ENCODE measurements around the gene VIPR1.

VIPR1 gene

GRCh38 chr3:42514876-42515275 is 12.4 kb downstream of the VIPR1 start:
- Histone ChIP-seq H3K36me3 (ENCODE audit: control insufficient read depth, low read length) (no peaks in the 10 kb centered on the region), H3K4me3 (ENCODE audit: low read length) (no peak overlapping the region), H3K79me2 (ENCODE audit: control insufficient read depth, low read length) (no peaks in the 10 kb centered on the region), H3K4me1 (ENCODE audit: control insufficient read depth, low read length) (no peaks in the 10 kb centered on the region), H3K27me3 (ENCODE audit: control insufficient read depth, low read length) (0 out of 2 replicates have a peak, but pooled peaks cover 3% of the 10 kb centered on the region), H3K4me2 (ENCODE audit: low read length) (no peak overlapping the region), H3F3A (ENCODE audit: control insufficient read depth, insufficient read depth) (no peaks in the 10 kb centered on the region), H3K9me3 (ENCODE audit: control insufficient read depth, insufficient read depth, low read length) (no peaks in the 10 kb centered on the region), H3K27ac (ENCODE audit: low read depth, low read length) (no peak overlapping the region), H3K9me2 (replicated peaks; ENCODE audit: control insufficient read depth, low read length) (no peaks in the 10 kb centered on the region), H4K20me1 (ENCODE audit: control insufficient read depth, insufficient read depth, low read depth, low read length) (no peaks in the 10 kb centered on the region)
- TF ChIP-seq CTCF (IDR thresholded peaks at IDR 0.05; ENCODE audit: low read depth, low read length, poor library complexity, severe bottlenecking) = no peak
- TF ChIP-seq EZH2phosphoT487 (IDR thresholded peaks at IDR 0.05; ENCODE audit: borderline replicate concordance, low read length) = no peak

- H4K20me1 ChIP-seq (ENCODE audit: control insufficient read depth, insufficient read depth, low read depth, low read length) = no peaks in the 10 kb centered on the region
- no peak overlapping the region for H3K4me2 ChIP-seq (ENCODE audit: low read length)
- H3F3A ChIP-seq (ENCODE audit: control insufficient read depth, insufficient read depth) = no peaks in the 10 kb centered on the region
- H3K79me2 ChIP-seq (ENCODE audit: control insufficient read depth, low read length) = no peaks in the 10 kb centered on the region
- no peaks in the 10 kb centered on the region for H3K9me2 ChIP-seq (replicated peaks; ENCODE audit: control insufficient read depth, low read length)
- no peaks in the 10 kb centered on the region for H3K36me3 ChIP-seq (ENCODE audit: control insufficient read depth, low read length)
- no peaks in the 10 kb centered on the region for H3K4me1 ChIP-seq (ENCODE audit: control insufficient read depth, low read length)
- H3K27ac ChIP-seq (ENCODE audit: low read depth, low read length) = no peak overlapping the region
- no peak overlapping the region for H3K4me3 ChIP-seq (ENCODE audit: low read length)
- TF ChIP-seq EZH2phosphoT487 (IDR thresholded peaks at IDR 0.05; ENCODE audit: borderline replicate concordance, low read length) (no peak), CTCF (IDR thresholded peaks at IDR 0.05; ENCODE audit: low read depth, low read length, poor library complexity, severe bottlenecking) (no peak)
- no peaks in the 10 kb centered on the region for H3K9me3 ChIP-seq (ENCODE audit: control insufficient read depth, insufficient read depth, low read length)
- H3K27me3 ChIP-seq (ENCODE audit: control insufficient read depth, low read length) = 0 out of 2 replicates have a peak, but pooled peaks cover 3% of the 10 kb centered on the region
Measured at GRCh38 chr3:42515391-42515916, 13.0 kb downstream of the VIPR1 start.

DNA sequence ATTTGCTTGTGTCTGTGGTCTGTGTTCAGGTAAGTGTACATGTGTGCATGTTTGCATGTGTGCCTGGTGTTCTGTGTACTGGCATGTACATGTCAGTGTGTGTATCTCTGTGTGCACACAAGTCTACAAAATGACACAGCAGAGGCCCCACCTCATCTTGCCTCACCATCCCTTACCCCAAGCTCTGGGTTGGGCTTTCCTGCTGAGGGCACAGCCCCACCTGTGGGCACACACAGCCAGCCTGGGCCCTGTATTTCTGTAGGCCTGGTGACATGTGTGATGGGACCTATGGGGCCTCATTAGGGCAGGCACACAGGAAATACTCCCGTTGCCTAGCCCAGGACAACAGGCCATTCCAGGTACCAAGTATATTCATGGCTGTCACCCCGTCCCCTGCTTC is 13.5 kb downstream of the VIPR1 start:
- Histone ChIP-seq H3K27me3 (ENCODE audit: control insufficient read depth, low read length) (0 out of 2 replicates have a peak, but pooled peaks cover 3% of the 10 kb centered on the region), H3K4me2 (ENCODE audit: low read length) (no peak overlapping the region), H3K4me3 (ENCODE audit: low read length) (no peak overlapping the region), H3K27ac (ENCODE audit: low read depth, low read length) (no peak overlapping the region), H3K9me3 (ENCODE audit: control insufficient read depth, insufficient read depth, low read length) (no peaks in the 10 kb centered on the region), H4K20me1 (ENCODE audit: control insufficient read depth, insufficient read depth, low read depth, low read length) (no peaks in the 10 kb centered on the region), H3K36me3 (ENCODE audit: control insufficient read depth, low read length) (no peaks in the 10 kb centered on the region), H3K9me2 (replicated peaks; ENCODE audit: control insufficient read depth, low read length) (no peaks in the 10 kb centered on the region), H3K79me2 (ENCODE audit: control insufficient read depth, low read length) (no peaks in the 10 kb centered on the region), H3F3A (ENCODE audit: control insufficient read depth, insufficient read depth) (no peaks in the 10 kb centered on the region), H3K4me1 (ENCODE audit: control insufficient read depth, low read length) (no peaks in the 10 kb centered on the region)
- TF ChIP-seq EZH2phosphoT487 (IDR thresholded peaks at IDR 0.05; ENCODE audit: borderline replicate concordance, low read length) (no peak), CTCF (IDR thresholded peaks at IDR 0.05; ENCODE audit: low read depth, low read length, poor library complexity, severe bottlenecking) (no peak)

Data from DOHH2 (cell line).